ENCODE results near the gene WDR74. TPM values are rescaled to one million over a fixed set of nuclear protein-coding genes. Genes with fewer than 3 reads are reported as not detected.

WDR74 gene
- total RNA-seq, 1 experiment from 2014 or later: 72.4 TPM

- H3F3A ChIP-seq (ENCODE audit: insufficient read depth, low read depth): peaks cover 62% of the 10 kb centered on the region
- no peak for DNase-seq
- H3K27me3 ChIP-seq (ENCODE audit: insufficient read depth, low read depth): no peaks in the 10 kb centered on the region
- peak overlapping the region; percentile 85 for H3K27ac ChIP-seq
- intact Hi-C loops (cut with micrococcal nuclease; ENCODE audit: unreplicated experiment): loop anchor here (5.0 kb wide), 1 partner anchor 891 kb away; the partner anchor contains the start of gene FTH1
- no peaks in the 10 kb centered on the region for H3K9me2 ChIP-seq (ENCODE audit: insufficient read depth)
- H3K4me3 ChIP-seq: peak overlapping the region; percentile 97
- H3K4me2 ChIP-seq: peak overlapping the region; percentile 90
- TF ChIP-seq EZH2 (IDR thresholded peaks at IDR 0.05; ENCODE audit: low read depth): no peak
- no peak for TF ChIP-seq CTCF (conservative IDR thresholded peaks at IDR 0.05)
- peaks cover 25% of the 10 kb centered on the region for H3K36me3 ChIP-seq (ENCODE audit: low read depth)
- no peaks in the 10 kb centered on the region for H3K9me3 ChIP-seq (ENCODE audit: insufficient read depth, low read depth)
- peaks cover 96% of the 10 kb centered on the region for H3K79me2 ChIP-seq (ENCODE audit: low read depth)
- no TSS peak for BruUV-seq (replicated peaks)
- peaks cover 18% of the 10 kb centered on the region for H3K4me1 ChIP-seq (replicated peaks; ENCODE audit: insufficient read depth)
- ChIA-PET POLR2A (ENCODE audit: unreplicated experiment) (interaction anchor here (0.6 to 2.7 kb wide), 5 partner anchors 17 to 193 kb away, joined by 4 to 39 read pairs (median 19); partner anchors contain the start of genes C11orf98, CSKMT and ZBTB3), CTCF (interaction anchor here (0.7 to 1.3 kb wide), 2 partner anchors 71 to 1496 kb away, joined by 5 to 18 read pairs; partner anchors contain the start of genes CYB561A3 and TMEM179B)
- no peak overlapping the region for H2AFZ ChIP-seq
- H4K20me1 ChIP-seq (ENCODE audit: insufficient read depth): peaks cover 26% of the 10 kb centered on the region
These were observed 18.8 kb upstream of the WDR74 start for GRCh38 chr11:62858201-62858600.

GRCh38 chr11:62857541-62857982 lies 18.2 kb upstream of the WDR74 start:
- H4K20me1 ChIP-seq (ENCODE audit: insufficient read depth): peaks cover 28% of the 10 kb centered on the region
- peak overlapping the region; percentile 7; the same call in 1 of the 2 replicates for H2AFZ ChIP-seq
- ChIA-PET CTCF (interaction anchor here (0.6 to 1.3 kb wide), 4 partner anchors 71 to 1496 kb away, joined by 3 to 18 read pairs (median 5); partner anchors contain the start of genes CYB561A3 and TMEM179B), POLR2A (ENCODE audit: unreplicated experiment) (interaction anchor here (0.6 to 2.7 kb wide), 7 partner anchors 17 to 266 kb away, joined by 3 to 39 read pairs (median 10); partner anchors contain the start of genes C11orf98, CSKMT and ZBTB3)
- peaks cover 96% of the 10 kb centered on the region for H3K79me2 ChIP-seq (ENCODE audit: low read depth)
- peaks cover 64% of the 10 kb centered on the region for H3F3A ChIP-seq (ENCODE audit: insufficient read depth, low read depth)
- no peaks in the 10 kb centered on the region for H3K9me3 ChIP-seq (ENCODE audit: insufficient read depth, low read depth)
- H3K27me3 ChIP-seq (ENCODE audit: insufficient read depth, low read depth): no peaks in the 10 kb centered on the region
- H3K36me3 ChIP-seq (ENCODE audit: low read depth): peaks cover 30% of the 10 kb centered on the region
- H3K27ac ChIP-seq: peak overlapping the region; percentile 85
- H3K4me2 ChIP-seq: peak overlapping the region; percentile 90
- intact Hi-C loops (cut with micrococcal nuclease; ENCODE audit: unreplicated experiment): loop anchor here (2.0 to 5.0 kb wide), 2 partner anchors 131 to 890 kb away; partner anchors contain the start of genes FTH1 and HNRNPUL2
- peak; percentile 49 to 79 for DNase-seq
- no peak for TF ChIP-seq CTCF (conservative IDR thresholded peaks at IDR 0.05)
- TF ChIP-seq EZH2 (IDR thresholded peaks at IDR 0.05; ENCODE audit: low read depth): no peak
- H3K4me1 ChIP-seq (replicated peaks; ENCODE audit: insufficient read depth): peaks cover 24% of the 10 kb centered on the region
- peak overlapping the region; percentile 97 for H3K4me3 ChIP-seq
- no peaks in the 10 kb centered on the region for H3K9me2 ChIP-seq (ENCODE audit: insufficient read depth)
- no TSS peak for BruUV-seq (replicated peaks)

- H3K79me2 ChIP-seq (ENCODE audit: low read depth): peaks cover 93% of the 10 kb centered on the region
- peaks cover 39% of the 10 kb centered on the region for H3K36me3 ChIP-seq (ENCODE audit: low read depth)
- peak overlapping the region; percentile 90 for H3K4me2 ChIP-seq
- peak overlapping the region; percentile 84 for H2AFZ ChIP-seq
- no peaks in the 10 kb centered on the region for H3K9me3 ChIP-seq (ENCODE audit: insufficient read depth, low read depth)
- H3K27ac ChIP-seq: peak overlapping the region; percentile 85
- ChIA-PET CTCF (no interaction called here), POLR2A (ENCODE audit: unreplicated experiment) (interaction anchor here (0.6 to 2.7 kb wide), 9 partner anchors 15 to 1328 kb away, joined by 4 to 39 read pairs (median 8); partner anchors contain the start of genes STX5, TMEM179B and TUT1)
- intact Hi-C loops (cut with micrococcal nuclease; ENCODE audit: unreplicated experiment): loop anchor here (1.0 to 5.0 kb wide), 3 partner anchors 15 to 889 kb away; partner anchors contain the start of genes FTH1 and HNRNPUL2
- peaks cover 39% of the 10 kb centered on the region for H4K20me1 ChIP-seq (ENCODE audit: insufficient read depth)
- no peak for TF ChIP-seq EZH2 (IDR thresholded peaks at IDR 0.05; ENCODE audit: low read depth)
- no peak for TF ChIP-seq CTCF (conservative IDR thresholded peaks at IDR 0.05)
- H3F3A ChIP-seq (ENCODE audit: insufficient read depth, low read depth): peaks cover 65% of the 10 kb centered on the region
- no peak for DNase-seq
- peaks cover 36% of the 10 kb centered on the region for H3K4me1 ChIP-seq (replicated peaks; ENCODE audit: insufficient read depth)
- H3K4me3 ChIP-seq: peak overlapping the region; percentile 97
- TSS peak; percentile 73 for BruUV-seq (replicated peaks)
- no peaks in the 10 kb centered on the region for H3K27me3 ChIP-seq (ENCODE audit: insufficient read depth, low read depth)
- H3K9me2 ChIP-seq (ENCODE audit: insufficient read depth): no peaks in the 10 kb centered on the region
These were observed 17.0 kb upstream of the WDR74 start for GRCh38 chr11:62856333-62856895.
